HG03460 (cell line): ENCODE results near the gene ODAD3.
A peak's percentile ranks its signal among the peaks of the same experiment; 100 is the strongest.
"Not testable (repeated sequence)": the region's sequence is repeated elsewhere in the genome, so short reads cannot be mapped to it uniquely, and the experiment has no call there.

Experiments
- ATAC-seq: cut with Tn5 transposase; IDR thresholded peaks from one replicate; pipeline ENCODE4 v1.9.1; 2021; ENCODE audit not compliant: unreplicated experiment

Gene ODAD3

GRCh38 chr19:11435057-11435832, at the start of gene ODAD3, which contains the start of gene PRKCSH:
ODAD3 (minus strand) TSS chr19:11435121; CDS start chr19:11435016, 105 bp downstream.
PRKCSH (plus strand) TSS chr19:11435635; CDS start chr19:11436118, 483 bp downstream.
- peak; percentile 86 for ATAC-seq

GRCh38 chr19:11483366-11484111, 48.6 kb upstream of the ODAD3 start:
- ATAC-seq: no peak

- peak; percentile 56 for ATAC-seq
Observed at GRCh38 chr19:11482384-11483050, 47.6 kb upstream of the ODAD3 start.

- ATAC-seq: peak; percentile 58
Observed at GRCh38 chr19:11481534-11482383, 46.8 kb upstream of the ODAD3 start.

GRCh38 chr19:11480715-11481533, 46.0 kb upstream of the ODAD3 start, which contains the start of gene ELAVL3:
ELAVL3 (minus strand) TSS chr19:11481046; CDS start chr19:11480608, 438 bp downstream.
- no peak for ATAC-seq

- no peak for ATAC-seq
Observed at GRCh38 chr19:11479898-11480714, 45.2 kb upstream of the ODAD3 start.

- ATAC-seq: no peak
Observed at GRCh38 chr19:11479090-11479897, 44.4 kb upstream of the ODAD3 start.

GRCh38 chr19:11478167-11479089, 43.5 kb upstream of the ODAD3 start:
- no peak for ATAC-seq

- no peak for ATAC-seq
Observed at GRCh38 chr19:11475861-11476260, 40.9 kb upstream of the ODAD3 start.

GRCh38 chr19:11475343-11475742, 40.4 kb upstream of the ODAD3 start:
- ATAC-seq: not testable (repeated sequence)

- ATAC-seq: no peak
Observed at GRCh38 chr19:11473725-11474124, 38.8 kb upstream of the ODAD3 start.

GRCh38 chr19:11468266-11468845, 33.4 kb upstream of the ODAD3 start:
- ATAC-seq: not testable (repeated sequence)

GRCh38 chr19:11465600-11465999, 30.7 kb upstream of the ODAD3 start:
- no peak for ATAC-seq

- no peak for ATAC-seq
Observed at GRCh38 chr19:11464333-11465265, 29.7 kb upstream of the ODAD3 start.

- ATAC-seq: no peak
Observed at GRCh38 chr19:11463391-11463790, 28.5 kb upstream of the ODAD3 start.
